Left ventricle myocardium inferior (tissue), 1 donor: ENCODE data around the gene ADAMTS4. TPM values are rescaled to one million over a fixed set of nuclear protein-coding genes. Genes with fewer than 3 reads are reported as not detected.
A peak's percentile ranks its signal among the peaks of the same experiment; 100 is the strongest.

Experiments used
- DNase-seq: peaks from one replicate; pipeline ENCODE4 v3.0.0-alpha.2; 2020
- H3K27ac ChIP-seq: fragments of 200-600 bp; replicated peaks from 2 replicates; pipeline ENCODE4 v1.8.0; 2021
- H3K27me3 ChIP-seq: fragments of 200-600 bp; 2 replicates; pipeline ENCODE4 v1.8.0; 2021; ENCODE audit warnings: low read depth
- H3K36me3 ChIP-seq: fragments of 200-600 bp; 2 replicates; pipeline ENCODE4 v1.8.0; 2021
- H3K4me1 ChIP-seq: fragments of 200-600 bp; 2 replicates; pipeline ENCODE4 v1.8.0; 2021
- H3K4me3 ChIP-seq: fragments of 200-600 bp; 2 replicates; pipeline ENCODE4 v1.8.0; 2021; ENCODE audit warnings: mild to moderate bottlenecking, moderate library complexity
- H3K9me3 ChIP-seq: fragments of 200-600 bp; replicated peaks from 2 replicates; pipeline ENCODE4 v1.8.0; 2021
- CTCF ChIP-seq: fragments of 200-600 bp; IDR thresholded peaks from 2 replicates; pipeline ENCODE4 v1.8.0; 2021; ENCODE audit warnings: antibody characterized with exemption, mild to moderate bottlenecking, borderline replicate concordance
- intact Hi-C: fragments of 100-400 bp; cut with micrococcal nuclease; formaldehyde crosslinking; loops from one replicate; pipeline ENCODE4 v1.11.0; 2022
- total RNA-seq: library from RNA; stranded (reverse); fragmentation: NEBNext Ultra II Directional; extraction: Animal tissue kit (Norgen Biotek cat#: 25700); gene quantifications from one replicate; pipeline ENCODE4 v1.2.1, GENCODE V29; 2021
- donor health status: DM: no; HTN: yes; CAD: no; lungs with severe emphysema.

The ADAMTS4 gene
- total RNA-seq, 1 donor from 2014 or later, result 14.1 TPM

GRCh38 chr1:161168906-161169305, 29.9 kb downstream of the ADAMTS4 start:
- DNase-seq, result no peak
- Histone ChIP-seq H3K9me3 (no peaks in the 10 kb centered on the region), H3K4me1 (peaks cover 50% of the 10 kb centered on the region), H3K27ac (no peak overlapping the region), H3K27me3 (no peaks in the 10 kb centered on the region), H3K36me3 (peaks cover 60% of the 10 kb centered on the region), H3K4me3 (no peak overlapping the region)
- no peak for TF ChIP-seq CTCF
- intact Hi-C loops, result no loop called here

GRCh38 chr1:161166669-161167548, 31.9 kb downstream of the ADAMTS4 start:
- Histone ChIP-seq H3K27me3 (no peaks in the 10 kb centered on the region), H3K36me3 (peaks cover 56% of the 10 kb centered on the region), H3K4me3 (peak overlapping the region; percentile 80), H3K9me3 (no peaks in the 10 kb centered on the region), H3K4me1 (peaks cover 34% of the 10 kb centered on the region), H3K27ac (peak overlapping the region; percentile 91)
- intact Hi-C loops, result no loop called here
- no peak for DNase-seq
- TF ChIP-seq CTCF, result no peak

GRCh38 chr1:161165742-161166668, 32.8 kb downstream of the ADAMTS4 start, which contains the start of gene PPOX:
Gene PPOX (plus strand): TSS chr1:161166426. CDS start chr1:161166848, 422 bp downstream.
- Histone ChIP-seq H3K4me3 (peak within 1 kb of the TSS; percentile 80), H3K27ac (peak within 1 kb of the TSS; percentile 91), H3K4me1 (peaks cover 43% of the 10 kb centered on the region), H3K9me3 (no peaks in the 10 kb centered on the region), H3K36me3 (peaks cover 47% of the 10 kb centered on the region), H3K27me3 (no peaks in the 10 kb centered on the region)
- intact Hi-C loops, result no loop called here
- peak; percentile 95 for DNase-seq
- TF ChIP-seq CTCF, result peak; percentile 58

- Histone ChIP-seq H3K4me3 (peak overlapping the region; percentile 80), H3K27me3 (no peaks in the 10 kb centered on the region), H3K27ac (peak overlapping the region; percentile 91), H3K36me3 (peaks cover 38% of the 10 kb centered on the region), H3K9me3 (no peaks in the 10 kb centered on the region), H3K4me1 (peaks cover 53% of the 10 kb centered on the region)
- DNase-seq, result no peak
- no peak for TF ChIP-seq CTCF
- intact Hi-C loops, result no loop called here
These were observed 33.8 kb downstream of the ADAMTS4 start for GRCh38 chr1:161164901-161165610.

- Histone ChIP-seq H3K9me3 (no peaks in the 10 kb centered on the region), H3K4me3 (no peak overlapping the region), H3K4me1 (peaks cover 64% of the 10 kb centered on the region), H3K36me3 (peaks cover 25% of the 10 kb centered on the region), H3K27ac (no peak overlapping the region), H3K27me3 (no peaks in the 10 kb centered on the region)
- DNase-seq, result no peak
- intact Hi-C loops, result no loop called here
- TF ChIP-seq CTCF, result no peak
These were observed 35.1 kb downstream of the ADAMTS4 start for GRCh38 chr1:161163793-161164192.
